Islet precursor cell (in vitro differentiated cells): ENCODE data around the gene MYOM3.
A peak's percentile ranks its signal among the peaks of the same experiment; 100 is the strongest.
"Not testable (repeated sequence)": the region's sequence is repeated elsewhere in the genome, so short reads cannot be mapped to it uniquely, and the experiment has no call there.

Source experiments
- DNase-seq: peaks from one replicate; pipeline ENCODE4 v3.0.0-alpha.2; 2018

The MYOM3 gene

DNA sequence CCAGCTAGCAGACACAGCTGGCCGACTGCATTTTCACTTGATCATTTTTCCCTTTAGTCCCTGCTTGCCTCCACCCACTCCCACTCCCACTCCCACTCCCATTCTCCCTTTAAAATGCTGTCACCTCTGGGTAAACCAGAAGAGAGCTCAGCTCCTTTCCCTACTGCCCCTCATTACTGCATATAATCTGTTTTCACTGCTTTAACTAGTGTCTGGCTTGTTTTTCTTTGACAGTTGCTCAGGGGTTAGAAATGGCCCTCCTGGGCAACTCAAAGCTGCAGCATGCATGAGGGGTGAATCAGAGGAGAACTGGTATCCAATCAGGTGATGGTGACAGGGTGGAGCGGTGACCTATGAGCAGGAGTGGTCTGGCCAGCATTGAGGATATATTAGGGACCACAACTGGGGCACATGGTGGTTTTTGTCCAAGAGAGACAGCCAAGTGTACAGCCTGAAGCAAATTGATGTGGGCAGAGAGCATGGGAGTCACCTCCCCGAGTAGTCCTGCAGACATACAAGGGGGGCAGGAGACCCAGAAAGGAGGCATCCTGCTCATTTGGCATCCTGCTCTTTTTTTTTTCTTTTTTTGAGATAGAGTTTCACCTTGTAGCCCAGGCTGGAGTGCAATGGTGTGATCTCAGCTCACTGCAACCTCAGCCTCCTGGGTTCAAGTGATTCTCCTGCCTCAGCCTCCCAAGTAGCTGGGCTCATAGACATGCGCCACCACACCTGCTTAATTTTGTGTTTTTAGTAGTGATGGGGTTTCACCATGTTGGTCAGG, 89.2 kb downstream of the MYOM3 start:
- peak; percentile 93 for DNase-seq

GRCh38 chr1:24021403-24022266, 90.3 kb downstream of the MYOM3 start:
- DNase-seq, result no peak

GRCh38 chr1:24020470-24020869, 91.5 kb downstream of the MYOM3 start:
- DNase-seq, result no peak

DNA sequence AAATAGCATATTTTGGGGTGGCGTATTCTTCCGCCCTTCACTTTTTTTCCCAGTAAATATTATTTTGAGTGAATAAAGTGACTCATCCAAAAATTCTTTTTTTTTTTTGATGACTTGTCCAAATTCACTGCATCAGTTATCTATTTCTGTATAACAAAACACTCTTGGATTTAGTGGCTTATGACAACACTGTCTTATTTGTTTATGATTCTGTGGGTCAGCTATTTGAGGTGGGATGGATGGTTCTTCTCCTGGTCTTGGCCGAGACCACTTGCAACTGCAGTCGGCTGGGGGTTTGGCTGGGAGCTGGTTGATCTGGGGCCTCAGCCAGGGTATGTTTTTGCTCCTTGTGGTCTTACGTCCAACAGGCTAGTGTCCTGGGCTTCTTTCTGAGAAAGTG, 91.9 kb downstream of the MYOM3 start:
- DNase-seq, result no peak

GRCh38 chr1:24018611-24019580, 93.0 kb downstream of the MYOM3 start:
- DNase-seq, result peak; percentile 93

GRCh38 chr1:24015221-24016210, 96.4 kb downstream of the MYOM3 start:
- no peak for DNase-seq

GRCh38 chr1:24012878-24013277, 99.1 kb downstream of the MYOM3 start:
- not testable (repeated sequence) for DNase-seq

DNA sequence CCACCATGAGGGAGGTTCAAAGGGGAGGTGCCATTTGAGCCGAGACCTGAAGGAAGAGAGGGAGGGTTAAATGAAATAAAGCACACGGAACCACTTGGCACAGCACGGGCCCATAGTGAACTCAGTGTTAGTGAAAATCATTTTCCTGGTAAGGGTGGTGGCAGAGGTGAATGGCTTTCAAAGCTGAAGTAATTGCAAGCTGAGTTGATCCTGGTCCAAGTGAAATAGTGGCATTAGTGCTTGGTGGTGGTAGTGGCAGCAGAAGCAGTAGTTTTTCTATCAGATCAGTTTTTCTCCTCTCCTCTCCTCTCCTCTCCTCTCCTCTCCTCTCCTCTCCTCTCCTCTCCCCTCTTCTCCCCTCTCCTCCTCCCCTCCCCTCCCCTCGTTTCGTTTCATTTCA, 101.3 kb downstream of the MYOM3 start:
- no peak for DNase-seq

GRCh38 chr1:24009406-24009805, 102.5 kb downstream of the MYOM3 start:
- DNase-seq, result peak; percentile 78

GRCh38 chr1:24008574-24009184, 103.3 kb downstream of the MYOM3 start:
- DNase-seq, result not testable (repeated sequence)

GRCh38 chr1:24007079-24007478, 104.9 kb downstream of the MYOM3 start:
- DNase-seq, result no peak
